Stimulated activated naive CD8-positive, alpha-beta T cell treated with anti-CD3 and anti-CD28 coated beads, Interleukin-15, Interleukin-2, amounts not matched to agents 100 U/mL and 50 U/mL, for 24 hours (primary cell): Measurements from ENCODE around the gene RAD51B.
A peak's percentile ranks its signal among the peaks of the same experiment; 100 is the strongest.
"Not testable (repeated sequence)": the region's sequence is repeated elsewhere in the genome, so short reads cannot be mapped to it uniquely, and the experiment has no call there.

Experiments
- ATAC-seq: fragments of 150-1000 bp; cut with Tn5 transposase; one replicate; pipeline ENCODE4 v1.10.0; 2021
- DNase-seq: peaks from one replicate; pipeline ENCODE4 v3.0.0; 2021

RAD51B gene

GRCh38 chr14:68405961-68406360 lies 586.4 kb downstream of the RAD51B start:
- DNase-seq (no peak), ATAC-seq (peak; percentile 60)

- ATAC-seq (no peak), DNase-seq (no peak)
Measured at GRCh38 chr14:68407285-68407684, 587.7 kb downstream of the RAD51B start.

- no peak for DNase-seq
- ATAC-seq = no peak
Measured at GRCh38 chr14:68407825-68408224, 588.2 kb downstream of the RAD51B start.

- DNase-seq = no peak
- no peak for ATAC-seq
Measured at GRCh38 chr14:68408680-68409079, 589.1 kb downstream of the RAD51B start.

- ATAC-seq = no peak
- no peak for DNase-seq
Measured at GRCh38 chr14:68409387-68409786, 589.8 kb downstream of the RAD51B start.

- ATAC-seq = no peak
Measured at GRCh38 chr14:68412505-68413465, 593.2 kb downstream of the RAD51B start.

GRCh38 chr14:68413509-68413908 lies 593.9 kb downstream of the RAD51B start:
- no peak for DNase-seq
- ATAC-seq = no peak

More at GRCh38 chr14:68412505-68413465, 593.2 kb downstream of the RAD51B start:
- DNase-seq = no peak

GRCh38 chr14:68414121-68414520 lies 594.5 kb downstream of the RAD51B start:
- no peak for ATAC-seq
- no peak for DNase-seq

- ATAC-seq = no peak
- DNase-seq = no peak
Measured at GRCh38 chr14:68416171-68416570, 596.6 kb downstream of the RAD51B start.

- ATAC-seq = no peak
- no peak for DNase-seq
Measured at GRCh38 chr14:68417009-68417650, 597.6 kb downstream of the RAD51B start.

GRCh38 chr14:68418174-68419118 lies 598.9 kb downstream of the RAD51B start:
- ATAC-seq (no peak), DNase-seq (no peak)

- DNase-seq = no peak
Measured at GRCh38 chr14:68420350-68420749, 600.8 kb downstream of the RAD51B start.

GRCh38 chr14:68421116-68421515 lies 601.5 kb downstream of the RAD51B start:
- DNase-seq = no peak
- no peak for ATAC-seq

More at GRCh38 chr14:68420350-68420749, 600.8 kb downstream of the RAD51B start:
- ATAC-seq = no peak

- DNase-seq = no peak
- ATAC-seq = no peak
Measured at GRCh38 chr14:68423686-68424085, 604.1 kb downstream of the RAD51B start.

- DNase-seq (no peak), ATAC-seq (no peak)
Measured at GRCh38 chr14:68424443-68425172, 605.0 kb downstream of the RAD51B start.

GRCh38 chr14:68426661-68427549 lies 607.3 kb downstream of the RAD51B start:
- ATAC-seq (no peak), DNase-seq (no peak)

GRCh38 chr14:68427550-68427890 lies 607.9 kb downstream of the RAD51B start:
- DNase-seq (no peak), ATAC-seq (no peak)

- DNase-seq, ATAC-seq: not testable (repeated sequence)
Measured at GRCh38 chr14:68428900-68429299, 609.3 kb downstream of the RAD51B start.

- ATAC-seq, DNase-seq: not testable (repeated sequence)
Measured at GRCh38 chr14:68434173-68434572, 614.6 kb downstream of the RAD51B start.

GRCh38 chr14:68435631-68436030 lies 616.1 kb downstream of the RAD51B start:
- not testable (repeated sequence) for DNase-seq, ATAC-seq
